GM21786 (cell line): ENCODE results near the gene GGN.
A peak's percentile ranks its signal among the peaks of the same experiment; 100 is the strongest.

Source experiments
- ATAC-seq: cut with Tn5 transposase; IDR thresholded peaks from one replicate; pipeline ENCODE4 v1.9.1; 2021; ENCODE audit not compliant: unreplicated experiment

Gene GGN

GRCh38 chr19:38388349-38389100, 691 bp upstream of the GGN start, which contains the start of gene SPRED3:
Gene SPRED3 (plus strand): TSS chr19:38388697. CDS start chr19:38390303, 1,606 bp downstream.
- no peak for ATAC-seq

- no peak for ATAC-seq
Measured at GRCh38 chr19:38386971-38387549, 774 bp downstream of the GGN start.

GRCh38 chr19:38386300-38386970, 1.4 kb downstream of the GGN start:
- no peak for ATAC-seq

GRCh38 chr19:38385804-38386257, 2.0 kb downstream of the GGN start:
- ATAC-seq = no peak

GRCh38 chr19:38385057-38385803, 2.6 kb downstream of the GGN start:
- ATAC-seq = no peak

GRCh38 chr19:38384209-38385027, 3.4 kb downstream of the GGN start:
- ATAC-seq = no peak

- no peak for ATAC-seq
Measured at GRCh38 chr19:38383743-38384142, 4.1 kb downstream of the GGN start.

GRCh38 chr19:38383184-38383583, 4.7 kb downstream of the GGN start:
- ATAC-seq = no peak

GRCh38 chr19:38381138-38381537, 6.7 kb downstream of the GGN start:
- ATAC-seq = no peak

- ATAC-seq = no peak
Measured at GRCh38 chr19:38378866-38379265, 9.0 kb downstream of the GGN start.

GRCh38 chr19:38377052-38377451, 10.8 kb downstream of the GGN start:
- ATAC-seq = no peak

GRCh38 chr19:38376576-38376975, 11.3 kb downstream of the GGN start:
- no peak for ATAC-seq

- no peak for ATAC-seq
Measured at GRCh38 chr19:38375748-38376147, 12.1 kb downstream of the GGN start.

- no peak for ATAC-seq
Measured at GRCh38 chr19:38375098-38375493, 12.7 kb downstream of the GGN start.

GRCh38 chr19:38374332-38375097, 13.3 kb downstream of the GGN start, which contains the start of gene PSMD8:
Gene PSMD8 (plus strand): TSS chr19:38374571. CDS start chr19:38374602, 31 bp downstream.
- peak; percentile 94 for ATAC-seq

GRCh38 chr19:38373907-38374331, 13.9 kb downstream of the GGN start:
- no peak for ATAC-seq

- ATAC-seq = no peak
Measured at GRCh38 chr19:38371081-38371480, 16.8 kb downstream of the GGN start.

- ATAC-seq = no peak
Measured at GRCh38 chr19:38370299-38370698, 17.5 kb downstream of the GGN start.

- no peak for ATAC-seq
Measured at GRCh38 chr19:38369584-38369983, 18.2 kb downstream of the GGN start.

GRCh38 chr19:38367041-38367440, 20.8 kb downstream of the GGN start:
- no peak for ATAC-seq
